MM.1S (cell line): ENCODE data around the gene FAU.

Experiments used
- CTCF ChIP-seq: fragments of 300-600 bp; sonication (generic); IDR thresholded peaks from 2 replicates; pipeline ENCODE4 v1.5.1; 2016; ENCODE audit warnings: antibody characterized with exemption, low read length, mixed read lengths
- EZH2 ChIP-seq: fragments of 300-600 bp; sonication (generic); optimal IDR thresholded peaks from 2 replicates; pipeline ENCODE3; 2017; ENCODE audit warnings: low read depth, mild to moderate bottlenecking, antibody characterized with exemption, low read length, mixed read lengths
- EZH2phosphoT487 ChIP-seq: fragments of 300-600 bp; sonication (generic); IDR thresholded peaks from 2 replicates; pipeline ENCODE4 v1.6.1; 2018; ENCODE audit warnings: antibody characterized with exemption, low read length

DNA sequence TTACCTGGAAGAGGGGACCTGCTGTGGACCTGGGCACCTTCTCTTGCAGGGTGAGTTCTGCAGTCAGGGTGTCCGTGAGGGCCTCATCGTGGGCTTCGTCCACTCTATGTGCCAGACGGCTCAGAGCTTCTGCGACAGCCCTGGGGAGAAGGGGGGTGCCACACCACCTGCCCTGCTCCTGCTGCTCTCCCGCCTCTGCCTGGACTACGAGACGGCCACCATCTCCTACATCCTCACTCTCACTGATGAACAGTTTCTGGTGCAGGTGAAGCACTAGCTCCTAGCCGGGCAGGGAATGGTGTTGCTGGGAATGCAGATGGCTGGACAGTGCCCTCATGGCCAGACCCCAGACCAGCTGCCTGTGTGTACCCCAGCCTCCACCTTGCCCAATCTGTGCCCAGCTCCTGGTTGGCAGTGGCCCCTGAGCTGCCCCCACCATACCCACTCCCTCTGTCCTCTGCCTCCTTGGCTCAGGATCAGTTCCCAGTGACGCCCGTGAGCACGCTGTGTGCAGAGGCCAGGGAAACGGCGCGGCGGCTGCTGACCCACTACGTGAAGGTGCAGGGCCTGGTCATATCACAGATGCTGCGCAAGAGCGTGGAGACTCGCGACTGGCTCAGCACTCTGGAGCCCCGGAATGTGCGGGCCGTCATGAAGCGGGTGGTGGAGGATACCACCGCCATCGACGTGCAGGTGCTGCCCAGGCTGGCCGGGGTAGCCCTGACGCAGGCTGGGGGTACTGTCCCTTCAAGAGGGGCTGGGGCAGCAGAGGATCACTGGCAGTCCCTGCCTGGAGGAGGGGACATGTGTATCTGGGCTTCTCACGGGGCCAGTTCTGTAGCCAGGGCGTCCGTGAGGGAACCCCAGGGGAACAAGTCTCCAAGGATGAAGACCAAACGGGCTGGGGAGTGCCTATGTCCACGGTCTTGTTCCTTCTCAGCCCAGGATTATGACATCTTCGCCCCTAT, 12.4 kb downstream of the FAU start:
- TF ChIP-seq CTCF = no peak
- no peak for TF ChIP-seq EZH2phosphoT487
- no peak for TF ChIP-seq EZH2
